Stomach (tissue), 4 donors: ENCODE results near the gene UNC119B.

Source experiments
- EP300 ChIP-seq: sonication (generic); formaldehyde crosslinking; IDR thresholded peaks from one replicate; pipeline ENCODE4 v1.6.1; 2017; ENCODE audit warnings: antibody characterized with exemption
- POLR2A ChIP-seq, 4 donors: fragments of 450-650 bp; IDR thresholded peaks; one replicate each; pipeline ENCODE4 v1.6.1; 2016; ENCODE audit warnings: antibody characterized with exemption in 4 of 4, control low read depth in 2 of 4, mild to moderate bottlenecking in 1 of 4, moderate library complexity in 1 of 4
- TF ChIP-seq, protein P1 (sequence below), 7 experiments: fragments of 450-650 bp in 4 of 7; fragments of 200-600 bp in 3 of 7; sonication (generic) in 3 of 7; IDR thresholded peaks; one replicate each; pipeline ENCODE4 v1.5.1; 2016 to 2019; ENCODE audit warnings: antibody characterized with exemption in 7 of 7, control low read depth in 2 of 7, mild to moderate bottlenecking in 1 of 7

DNA sequence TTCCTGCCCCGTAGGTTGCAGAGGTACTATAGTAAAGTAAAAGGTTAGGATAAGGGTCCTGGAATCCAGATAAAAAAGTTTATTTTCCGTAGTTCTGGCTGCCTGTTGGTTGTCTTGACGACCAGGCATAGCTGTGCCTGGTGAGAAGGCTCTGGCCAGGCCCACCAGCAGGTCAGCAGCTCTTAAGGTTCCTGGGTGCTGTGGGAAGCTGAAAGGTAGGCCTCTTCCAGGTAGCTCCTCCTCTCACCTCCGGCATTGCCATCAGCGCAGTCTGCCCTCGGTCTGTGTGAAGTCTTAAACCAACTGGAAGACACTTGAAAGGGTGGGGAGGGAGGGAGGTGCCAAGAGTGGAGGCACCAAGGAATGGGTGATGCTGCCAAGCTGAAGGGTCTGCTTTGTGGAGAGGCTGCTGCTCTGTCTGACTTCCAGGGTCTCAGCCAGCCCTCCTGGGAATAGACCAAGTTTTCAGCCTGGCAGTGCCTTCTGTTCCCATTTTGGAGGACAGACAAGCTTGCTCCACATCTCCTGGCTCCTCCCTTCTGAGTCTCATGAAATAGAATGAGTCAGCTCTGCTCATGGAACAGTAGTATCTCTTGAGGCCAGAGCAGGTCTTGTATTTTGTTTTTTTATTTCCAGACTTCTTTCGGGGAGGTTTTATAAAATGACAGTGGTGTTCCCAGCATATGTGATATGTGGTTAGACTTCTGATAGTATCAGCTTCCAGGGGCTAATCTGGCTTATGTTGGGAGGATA is 10.2 kb downstream of the UNC119B start:
- TF ChIP-seq, protein P1, sequence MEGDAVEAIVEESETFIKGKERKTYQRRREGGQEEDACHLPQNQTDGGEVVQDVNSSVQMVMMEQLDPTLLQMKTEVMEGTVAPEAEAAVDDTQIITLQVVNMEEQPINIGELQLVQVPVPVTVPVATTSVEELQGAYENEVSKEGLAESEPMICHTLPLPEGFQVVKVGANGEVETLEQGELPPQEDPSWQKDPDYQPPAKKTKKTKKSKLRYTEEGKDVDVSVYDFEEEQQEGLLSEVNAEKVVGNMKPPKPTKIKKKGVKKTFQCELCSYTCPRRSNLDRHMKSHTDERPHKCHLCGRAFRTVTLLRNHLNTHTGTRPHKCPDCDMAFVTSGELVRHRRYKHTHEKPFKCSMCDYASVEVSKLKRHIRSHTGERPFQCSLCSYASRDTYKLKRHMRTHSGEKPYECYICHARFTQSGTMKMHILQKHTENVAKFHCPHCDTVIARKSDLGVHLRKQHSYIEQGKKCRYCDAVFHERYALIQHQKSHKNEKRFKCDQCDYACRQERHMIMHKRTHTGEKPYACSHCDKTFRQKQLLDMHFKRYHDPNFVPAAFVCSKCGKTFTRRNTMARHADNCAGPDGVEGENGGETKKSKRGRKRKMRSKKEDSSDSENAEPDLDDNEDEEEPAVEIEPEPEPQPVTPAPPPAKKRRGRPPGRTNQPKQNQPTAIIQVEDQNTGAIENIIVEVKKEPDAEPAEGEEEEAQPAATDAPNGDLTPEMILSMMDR (IDR thresholded peaks at IDR 0.05) = no peak
- no peak for TF ChIP-seq POLR2A (IDR thresholded peaks at IDR 0.05)
- no peak for TF ChIP-seq EP300
